Measurements from ENCODE around the gene NTSR1. TPM values are rescaled to one million over a fixed set of nuclear protein-coding genes. Genes with fewer than 3 reads are reported as not detected.

NTSR1 gene
- polyA plus RNA-seq, 4 donors, result 1.0 to 1.4 (median 1.2) TPM

DNA sequence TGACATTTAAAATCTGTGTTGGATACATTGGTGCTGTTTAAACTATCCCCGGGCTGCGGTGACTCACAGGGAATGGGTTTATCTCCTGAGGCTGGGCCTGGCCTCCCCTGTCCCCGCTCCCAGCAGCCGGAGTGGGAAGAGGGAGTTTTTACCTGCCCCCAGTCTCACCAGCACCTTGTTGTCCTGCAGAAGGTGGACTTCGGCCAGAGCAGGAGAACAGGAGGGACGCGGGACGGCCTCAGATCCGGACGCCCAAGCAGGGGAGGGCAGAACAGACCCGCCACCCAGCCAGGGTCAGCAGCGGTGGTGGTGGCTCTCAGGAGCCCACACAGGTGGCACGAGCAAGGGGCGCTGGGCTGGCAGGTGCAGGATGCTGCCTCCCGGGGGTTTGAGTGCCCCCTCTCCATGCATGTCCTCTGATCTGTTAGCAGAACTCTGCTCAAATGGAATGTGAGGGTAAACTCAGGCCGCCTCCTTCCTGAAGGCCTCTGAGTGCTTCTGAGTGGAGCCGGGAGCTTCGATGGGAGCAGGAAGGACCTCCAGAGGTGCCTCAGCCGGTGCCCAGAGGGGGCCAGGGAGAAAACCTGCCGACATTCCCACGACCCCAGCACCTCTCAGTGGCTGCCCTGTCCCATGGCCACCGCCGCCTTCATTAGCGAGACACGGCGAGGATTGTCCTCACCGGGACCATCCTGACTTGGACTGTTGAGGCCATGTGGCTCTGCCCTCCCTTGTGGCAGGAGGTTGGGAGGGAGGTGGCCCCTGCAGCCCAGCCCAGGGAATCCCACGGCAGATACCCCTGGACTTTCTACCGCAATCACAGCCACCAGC lies 44.2 kb downstream of the NTSR1 start:
- DNase-seq (ENCODE audit: low read depth in 4 of 4, low spot score in 3 of 4), result no peak

DNA sequence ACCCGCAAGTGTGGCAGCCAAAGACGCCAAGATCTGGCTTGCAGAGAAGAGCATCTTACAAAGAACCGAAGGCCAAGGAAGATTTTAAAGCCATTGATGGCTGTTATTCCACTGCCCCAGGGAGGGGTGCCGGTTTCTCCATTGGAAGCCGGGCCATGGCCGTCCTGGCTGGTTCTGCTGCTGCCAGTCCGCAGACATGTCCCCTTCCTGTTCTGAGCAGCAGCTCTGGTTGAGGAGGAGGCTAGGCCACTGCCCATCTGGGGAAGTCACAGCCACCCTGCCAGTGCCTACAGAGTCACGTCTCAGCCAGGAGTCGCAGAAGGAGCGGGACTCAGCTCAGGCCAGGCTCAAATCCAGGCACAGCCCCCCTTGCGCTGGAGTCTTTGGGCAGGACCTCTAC lies 45.0 kb downstream of the NTSR1 start:
- no peak for DNase-seq (ENCODE audit: low read depth in 4 of 4, low spot score in 3 of 4)

DNA sequence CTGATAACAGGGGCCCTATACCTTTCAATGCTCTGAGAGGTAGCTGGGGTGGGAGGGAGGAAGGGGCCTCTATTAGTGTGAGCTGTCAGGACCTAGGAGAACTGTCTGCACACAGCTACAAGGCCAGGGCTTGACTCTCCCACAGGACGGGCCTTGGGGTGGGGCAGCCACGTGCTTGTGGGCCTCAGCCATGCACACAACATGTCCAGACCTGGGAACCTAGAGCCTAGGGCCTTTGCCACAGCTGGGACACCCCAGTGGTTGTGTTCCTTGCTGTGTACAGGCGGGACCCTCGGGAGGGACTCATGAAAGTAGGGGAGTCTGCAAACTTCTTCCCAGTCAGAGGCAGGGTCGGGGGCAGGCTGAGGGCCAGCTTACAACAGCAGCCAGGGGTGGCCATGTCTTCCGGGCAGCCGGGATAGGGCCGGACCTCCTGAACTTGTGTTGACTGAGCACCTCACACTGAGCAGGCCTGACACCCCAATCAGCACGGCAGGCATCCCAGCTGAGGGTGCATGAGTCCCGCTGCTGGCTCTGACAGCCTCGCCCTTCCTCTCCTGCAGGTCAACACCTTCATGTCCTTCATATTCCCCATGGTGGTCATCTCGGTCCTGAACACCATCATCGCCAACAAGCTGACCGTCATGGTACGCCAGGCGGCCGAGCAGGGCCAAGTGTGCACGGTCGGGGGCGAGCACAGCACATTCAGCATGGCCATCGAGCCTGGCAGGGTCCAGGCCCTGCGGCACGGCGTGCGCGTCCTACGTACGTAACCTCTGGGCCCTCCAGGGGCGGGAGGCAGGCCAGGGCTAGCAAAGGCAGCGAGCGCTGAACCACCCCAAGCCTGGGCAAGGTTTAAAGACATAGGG lies 45.7 kb downstream of the NTSR1 start:
- DNase-seq (ENCODE audit: low read depth in 4 of 4, low spot score in 3 of 4), result no peak

GRCh38 chr20:62754991-62755356 lies 46.3 kb downstream of the NTSR1 start:
- DNase-seq (ENCODE audit: low read depth in 4 of 4, low spot score in 3 of 4), result no peak

DNA sequence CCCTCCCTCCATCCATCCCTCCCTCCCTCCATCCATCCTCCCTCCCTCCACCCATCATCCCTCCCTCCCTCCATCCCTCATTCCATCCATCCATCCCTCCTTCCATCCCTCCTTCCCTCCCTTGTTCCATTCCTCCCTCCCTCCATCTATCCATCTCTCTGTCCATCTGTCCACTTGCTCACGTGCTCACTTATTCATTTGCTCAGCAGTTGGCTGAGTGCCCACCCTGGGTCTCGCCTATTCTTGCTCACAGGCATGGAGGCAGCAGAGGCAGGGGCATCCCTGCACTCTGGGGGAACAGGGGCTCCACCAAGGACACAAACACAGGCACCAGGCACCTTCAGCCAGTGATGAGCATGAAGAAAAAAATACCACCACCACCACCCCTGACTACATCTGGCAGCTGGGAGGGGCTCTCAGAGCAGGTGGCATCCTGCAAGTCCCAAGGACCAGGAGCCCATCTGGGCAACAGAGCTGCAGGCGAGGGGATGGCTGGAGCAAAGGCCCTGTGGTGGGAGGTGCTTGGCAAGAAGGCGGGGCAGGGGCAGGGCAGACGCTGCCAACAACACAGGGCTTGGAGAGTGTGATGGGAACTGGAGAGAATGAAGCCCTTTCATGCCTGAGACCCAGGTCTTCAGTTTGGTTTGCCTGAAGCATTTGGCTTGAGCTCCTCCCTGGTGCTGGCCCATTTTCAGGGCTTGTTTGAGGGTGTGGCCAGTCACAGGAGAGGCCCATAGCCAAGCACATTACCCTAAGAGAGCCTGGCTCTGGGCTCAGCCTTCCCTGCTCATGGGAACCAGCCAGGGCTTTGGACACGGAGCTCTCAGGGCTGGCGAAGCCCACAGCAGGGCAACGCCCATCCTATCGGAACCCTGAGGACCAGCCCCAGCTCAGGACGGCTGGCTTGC lies 47.4 kb downstream of the NTSR1 start:
- no peak for DNase-seq (ENCODE audit: low read depth in 4 of 4, low spot score in 3 of 4)

DNA sequence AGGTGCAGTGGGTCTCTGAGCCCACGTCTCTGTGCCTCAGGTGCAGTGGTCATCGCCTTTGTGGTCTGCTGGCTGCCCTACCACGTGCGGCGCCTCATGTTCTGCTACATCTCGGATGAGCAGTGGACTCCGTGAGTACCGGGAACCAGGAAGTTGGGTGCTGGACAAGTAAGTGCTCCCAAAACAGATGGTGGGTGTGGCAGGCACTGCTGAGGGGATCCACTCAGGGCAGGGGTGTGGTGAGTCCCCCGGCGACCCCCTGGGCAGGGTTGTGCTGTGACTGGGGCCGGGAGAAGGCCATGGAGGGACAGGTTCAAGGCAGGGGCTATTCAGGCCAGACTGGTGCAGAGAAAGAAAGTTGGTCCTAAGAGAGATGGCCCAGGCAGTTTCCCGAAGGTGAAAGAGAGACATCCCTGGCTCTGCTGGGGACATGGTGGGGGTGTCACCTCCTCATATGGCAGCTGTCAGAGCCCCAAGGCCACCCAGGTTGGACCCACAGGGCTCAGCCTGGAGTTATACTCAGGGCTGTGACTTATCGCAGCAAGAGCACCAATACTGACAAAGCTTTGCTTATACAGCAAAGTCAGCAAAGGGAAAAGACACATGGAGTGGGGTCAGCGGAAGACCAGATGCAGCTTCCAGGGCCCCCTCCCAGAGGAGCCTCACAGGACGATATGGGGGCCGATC lies 49.7 kb downstream of the NTSR1 start:
- DNase-seq (ENCODE audit: low read depth in 4 of 4, low spot score in 3 of 4), result no peak

DNA sequence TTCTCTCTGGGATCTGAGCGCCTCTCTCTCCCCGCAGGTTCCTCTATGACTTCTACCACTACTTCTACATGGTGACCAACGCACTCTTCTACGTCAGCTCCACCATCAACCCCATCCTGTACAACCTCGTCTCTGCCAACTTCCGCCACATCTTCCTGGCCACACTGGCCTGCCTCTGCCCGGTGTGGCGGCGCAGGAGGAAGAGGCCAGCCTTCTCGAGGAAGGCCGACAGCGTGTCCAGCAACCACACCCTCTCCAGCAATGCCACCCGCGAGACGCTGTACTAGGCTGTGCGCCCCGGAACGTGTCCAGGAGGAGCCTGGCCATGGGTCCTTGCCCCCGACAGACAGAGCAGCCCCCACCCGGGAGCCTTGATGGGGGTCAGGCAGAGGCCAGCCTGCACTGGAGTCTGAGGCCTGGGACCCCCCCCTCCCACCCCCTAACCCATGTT lies 51.4 kb downstream of the NTSR1 start:
- no peak for DNase-seq (ENCODE audit: low read depth in 4 of 4, low spot score in 3 of 4)

- no peak for DNase-seq (ENCODE audit: low read depth in 4 of 4, low spot score in 3 of 4)
Observed at GRCh38 chr20:62760471-62760855, 51.8 kb downstream of the NTSR1 start.

- DNase-seq (ENCODE audit: low read depth in 4 of 4, low spot score in 3 of 4), result no peak
Observed at GRCh38 chr20:62760856-62761758, 52.5 kb downstream of the NTSR1 start.

DNA sequence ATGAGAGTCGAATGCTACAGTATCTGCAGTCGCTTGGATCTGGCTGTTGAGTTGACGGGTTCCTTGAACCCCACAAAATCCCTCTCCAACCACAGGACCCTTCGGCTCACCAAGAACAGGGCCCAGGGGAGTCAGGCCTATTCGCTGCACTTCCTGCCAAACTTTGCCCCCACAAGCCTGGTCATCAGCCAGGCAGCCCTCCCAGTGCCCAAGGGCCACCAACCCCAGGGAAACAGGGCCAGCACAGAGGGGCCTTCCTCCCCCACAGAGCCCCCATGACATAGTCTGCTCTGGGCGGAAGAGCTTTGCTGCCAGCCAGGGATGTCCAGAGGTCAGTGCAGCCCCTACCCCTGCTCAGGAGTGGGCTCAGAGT lies 53.1 kb downstream of the NTSR1 start:
- no peak for DNase-seq (ENCODE audit: low read depth in 4 of 4, low spot score in 3 of 4)

GRCh38 chr20:62762376-62762775 lies 53.7 kb downstream of the NTSR1 start:
- no peak for DNase-seq (ENCODE audit: low read depth in 4 of 4, low spot score in 3 of 4)

- DNase-seq (ENCODE audit: low read depth in 4 of 4, low spot score in 3 of 4), result no peak
Observed at GRCh38 chr20:62762801-62763368, 54.2 kb downstream of the NTSR1 start.

DNA sequence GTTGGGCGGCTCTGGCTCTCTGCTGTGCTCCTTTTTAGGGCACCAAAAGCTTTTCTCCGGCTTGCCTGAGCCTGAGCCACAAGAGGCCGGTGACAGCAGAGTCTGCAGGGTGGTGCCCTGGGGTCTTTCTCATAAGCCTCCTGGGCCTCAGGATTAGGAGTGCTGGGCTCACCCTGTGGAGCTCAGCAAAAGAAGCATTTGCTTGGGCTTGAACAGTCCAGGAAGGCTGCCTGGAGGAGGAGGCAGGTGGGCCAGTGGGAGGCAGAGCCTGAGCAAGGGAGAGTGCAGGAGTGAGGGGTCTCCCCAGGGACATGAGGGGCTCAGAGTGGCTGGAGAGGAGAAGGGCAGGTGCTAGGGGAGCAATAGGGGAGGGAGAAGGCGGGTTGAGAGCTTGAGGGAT lies 54.8 kb downstream of the NTSR1 start:
- DNase-seq (ENCODE audit: low read depth in 4 of 4, low spot score in 3 of 4), result no peak

- no peak for DNase-seq (ENCODE audit: low read depth in 4 of 4, low spot score in 3 of 4)
Observed at GRCh38 chr20:62764156-62764935, 55.7 kb downstream of the NTSR1 start.

DNA sequence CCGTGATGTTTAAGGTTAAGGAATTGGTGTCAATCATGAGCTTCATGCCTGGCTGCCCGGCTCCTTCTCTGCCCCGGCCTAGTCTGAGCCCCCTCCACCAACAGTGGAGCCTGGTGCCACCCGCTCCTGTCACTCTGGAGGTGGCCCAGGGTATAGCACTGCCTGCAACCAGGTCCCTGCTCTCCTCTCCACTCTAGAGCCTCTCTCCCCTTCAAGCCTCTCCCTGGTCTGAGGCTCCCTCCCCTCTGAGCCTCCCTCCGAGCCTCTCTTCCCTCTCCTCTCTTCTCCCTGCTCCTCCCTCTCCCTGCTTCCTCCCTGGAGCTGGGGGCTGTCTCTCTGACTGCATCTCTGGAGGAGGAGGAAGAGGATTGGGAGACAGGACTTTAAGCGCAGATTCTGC lies 56.4 kb downstream of the NTSR1 start:
- DNase-seq (ENCODE audit: low read depth in 4 of 4, low spot score in 3 of 4), result no peak

DNA sequence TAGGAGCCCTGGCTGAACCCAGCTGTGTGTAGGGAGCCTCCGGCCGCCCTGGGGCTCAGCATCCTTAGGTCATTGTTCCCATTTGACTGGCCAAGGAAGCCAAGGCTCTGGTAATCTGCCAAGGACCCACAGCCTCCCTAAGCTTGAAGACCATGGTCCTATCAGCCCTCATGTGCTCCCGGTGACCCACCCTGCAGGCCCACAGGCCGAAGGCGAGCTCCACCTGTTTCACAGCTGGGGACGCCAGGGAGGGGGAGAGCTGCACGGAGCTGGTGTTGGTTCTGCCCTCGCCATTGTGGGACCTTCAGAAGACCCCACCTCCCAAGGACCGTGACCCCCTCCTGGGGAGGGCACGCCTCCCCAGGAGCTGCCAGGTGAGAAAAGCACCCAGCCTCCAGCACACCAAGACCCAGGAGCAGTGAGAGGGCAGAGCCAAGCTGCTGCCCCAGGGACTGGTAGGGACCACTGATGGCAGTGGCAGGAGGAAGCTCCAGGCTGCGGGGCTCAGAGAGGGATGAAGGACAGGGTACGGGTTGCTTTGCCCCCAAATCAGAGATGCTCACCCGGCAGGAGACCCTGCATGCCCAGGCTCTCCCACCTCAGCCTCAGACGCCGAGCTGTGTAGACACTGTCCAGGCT lies 56.9 kb downstream of the NTSR1 start:
- DNase-seq (ENCODE audit: low read depth in 4 of 4, low spot score in 3 of 4), result no peak

GRCh38 chr20:62766071-62766450 lies 57.4 kb downstream of the NTSR1 start:
- DNase-seq (ENCODE audit: low read depth in 4 of 4, low spot score in 3 of 4), result no peak

DNA sequence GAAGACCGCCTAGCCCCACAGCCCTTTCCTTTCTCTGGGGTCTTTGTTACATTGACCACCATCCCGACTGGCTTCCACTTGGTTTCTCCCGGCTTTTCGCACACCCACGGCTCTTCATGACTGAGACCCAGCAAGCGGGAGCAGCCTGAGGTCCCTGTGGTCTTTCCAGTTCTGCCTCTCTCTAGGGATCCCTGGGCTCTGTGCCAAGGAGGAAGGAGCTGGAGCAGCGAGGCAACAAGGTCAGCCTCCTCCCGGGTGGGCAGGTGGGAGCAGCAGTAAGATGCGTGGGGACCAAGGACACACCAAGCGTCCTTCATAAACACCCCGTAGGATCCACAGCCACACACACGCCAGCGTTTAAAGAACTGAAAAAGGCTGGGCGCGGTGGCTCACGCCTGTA lies 58.1 kb downstream of the NTSR1 start:
- peak in 1 of 4 donors; percentile 65 for DNase-seq (ENCODE audit: low read depth in 4 of 4, low spot score in 3 of 4)
